GM06990 (cell line): ENCODE data around the gene JAM3.
"Not testable (repeated sequence)": the region's sequence is repeated elsewhere in the genome, so short reads cannot be mapped to it uniquely, and the experiment has no call there.

Source experiments
- DNase-seq: peaks from one replicate; pipeline ENCODE4 v3.0.0-alpha.2; 2011; ENCODE audit not compliant: insufficient read length; ENCODE audit errors: extremely low read depth
- H3K27me3 ChIP-seq: replicated peaks from 2 replicates; pipeline ENCODE4 v1.6.0; 2011; ENCODE audit warnings: low read length; ENCODE audit not compliant: control insufficient read depth, insufficient read depth
- H3K36me3 ChIP-seq: 2 replicates; pipeline ENCODE4 v1.5.1; 2011; ENCODE audit warnings: low read length; ENCODE audit not compliant: control insufficient read depth, insufficient read depth
- H3K4me3 ChIP-seq: replicated peaks from 2 replicates; pipeline ENCODE4 v1.5.1; 2011; ENCODE audit warnings: low read depth, mild to moderate bottlenecking, control low read depth, low read length
- CTCF ChIP-seq: IDR thresholded peaks from 2 replicates; pipeline ENCODE4 v1.5.1; 2011; ENCODE audit warnings: low read length, control low read depth, mild to moderate bottlenecking, inconsistent platforms; ENCODE audit not compliant: insufficient read depth, poor library complexity, severe bottlenecking

JAM3 gene

GRCh38 chr11:134097166-134097565, 28.3 kb downstream of the JAM3 start:
- no peak overlapping the region for H3K4me3 ChIP-seq
- no peak for DNase-seq
- no peaks in the 10 kb centered on the region for H3K27me3 ChIP-seq
- TF ChIP-seq CTCF: no peak
- H3K36me3 ChIP-seq: no peaks in the 10 kb centered on the region

- H3K27me3 ChIP-seq: no peaks in the 10 kb centered on the region
- no peak overlapping the region for H3K4me3 ChIP-seq
- DNase-seq: no peak
- no peaks in the 10 kb centered on the region for H3K36me3 ChIP-seq
- peak; percentile 59 for TF ChIP-seq CTCF
Observed at GRCh38 chr11:134098566-134099184, 29.8 kb downstream of the JAM3 start.

- DNase-seq: no peak
- no peaks in the 10 kb centered on the region for H3K36me3 ChIP-seq
- TF ChIP-seq CTCF: no peak
- H3K4me3 ChIP-seq: no peak overlapping the region
- H3K27me3 ChIP-seq: no peaks in the 10 kb centered on the region
Observed at GRCh38 chr11:134100171-134100570, 31.3 kb downstream of the JAM3 start.

- no peak for DNase-seq
- no peaks in the 10 kb centered on the region for H3K36me3 ChIP-seq
- no peak overlapping the region for H3K4me3 ChIP-seq
- no peaks in the 10 kb centered on the region for H3K27me3 ChIP-seq
- TF ChIP-seq CTCF: no peak
Observed at GRCh38 chr11:134101282-134101681, 32.4 kb downstream of the JAM3 start.

DNA sequence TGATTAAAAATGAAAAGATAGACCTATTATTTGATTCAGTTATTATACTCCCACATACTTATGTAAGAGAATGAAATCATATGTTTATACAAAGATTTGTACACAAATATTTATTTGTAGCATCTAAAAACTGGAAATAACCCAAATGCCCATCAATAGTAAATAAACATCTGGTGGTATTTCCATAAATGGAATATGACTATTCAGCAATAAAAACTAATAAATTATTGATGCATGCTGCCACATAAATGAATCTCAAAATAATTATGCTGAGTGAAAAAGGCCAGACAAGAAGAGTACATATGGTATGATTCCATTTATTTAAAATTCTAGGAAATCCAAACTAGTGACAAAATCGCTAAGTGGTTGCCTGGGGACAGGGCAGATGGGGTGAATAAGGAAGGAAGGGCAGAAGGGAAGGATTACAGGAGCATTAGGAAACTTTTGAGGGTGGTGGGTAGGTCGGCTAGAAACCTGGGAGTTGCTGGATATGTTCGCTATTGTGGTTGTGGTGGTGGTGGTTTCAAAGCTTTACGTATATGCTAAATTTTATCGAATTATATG, 41.5 kb downstream of the JAM3 start:
- H3K36me3 ChIP-seq: no peaks in the 10 kb centered on the region
- TF ChIP-seq CTCF: no peak
- DNase-seq: no peak
- H3K27me3 ChIP-seq: no peaks in the 10 kb centered on the region
- H3K4me3 ChIP-seq: no peak overlapping the region

DNA sequence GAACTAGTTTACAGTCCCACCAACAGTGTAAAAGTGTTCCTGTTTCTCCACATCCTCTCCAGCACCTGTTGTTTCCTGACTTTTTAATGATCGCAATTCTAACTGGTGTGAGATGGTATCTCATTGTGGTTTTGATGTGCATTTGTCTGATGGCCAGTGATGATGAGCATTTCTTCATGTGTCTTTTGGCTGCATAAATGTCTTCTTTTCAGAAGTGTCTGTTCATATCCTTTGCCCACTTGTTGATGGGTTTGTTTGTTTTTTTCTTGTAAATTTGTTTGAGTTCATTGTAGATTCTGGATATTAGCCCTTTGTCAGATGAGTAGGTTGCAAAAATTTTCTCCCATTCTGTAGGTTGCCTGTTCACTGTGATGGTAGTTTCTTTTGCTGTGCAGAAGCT, 44.9 kb downstream of the JAM3 start:
- not testable (repeated sequence) for H3K4me3 ChIP-seq, H3K36me3 ChIP-seq, DNase-seq, H3K27me3 ChIP-seq
